Measurements from ENCODE around the gene SYT13. TPM values are rescaled to one million over a fixed set of nuclear protein-coding genes. Genes with fewer than 3 reads are reported as not detected.

Gene SYT13, protein sequence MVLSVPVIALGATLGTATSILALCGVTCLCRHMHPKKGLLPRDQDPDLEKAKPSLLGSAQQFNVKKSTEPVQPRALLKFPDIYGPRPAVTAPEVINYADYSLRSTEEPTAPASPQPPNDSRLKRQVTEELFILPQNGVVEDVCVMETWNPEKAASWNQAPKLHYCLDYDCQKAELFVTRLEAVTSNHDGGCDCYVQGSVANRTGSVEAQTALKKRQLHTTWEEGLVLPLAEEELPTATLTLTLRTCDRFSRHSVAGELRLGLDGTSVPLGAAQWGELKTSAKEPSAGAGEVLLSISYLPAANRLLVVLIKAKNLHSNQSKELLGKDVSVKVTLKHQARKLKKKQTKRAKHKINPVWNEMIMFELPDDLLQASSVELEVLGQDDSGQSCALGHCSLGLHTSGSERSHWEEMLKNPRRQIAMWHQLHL
- not detected for total RNA-seq
- not detected for polyA plus RNA-seq
- total RNA-seq, result 1.1 reads per million

- H3K4me1 Mint-ChIP-seq, result peaks cover 0 to 4% (median 0%) of the 10 kb centered on the region in 7 donors
These were observed at the start of gene SYT13 for GRCh38 chr11:45285930-45286632. Gene SYT13, minus strand, starts transcription at chr11:45286341. Its CDS starts 134 bp downstream, at chr11:45286207.

GRCh38 chr11:45335434-45335833 lies 49.3 kb upstream of the SYT13 start:
- intact Hi-C loops (cut with micrococcal nuclease), result loop anchor here in 1 of 2 donors (10.0 kb wide), 1 partner anchor 81 kb away; no protein-coding TSS in a partner anchor
- H3K9me3 Mint-ChIP-seq, result peaks cover 0 to 1% (median 0%) of the 10 kb centered on the region in 11 donors
- no peaks in the 10 kb centered on the region for H3K36me3 Mint-ChIP-seq
- peaks cover 0 to 6% of the 10 kb centered on the region in 2 donors for H3K4me1 ChIP-seq (ENCODE audit: control insufficient read depth in 2 of 2, insufficient read depth in 2 of 2, low read length in 2 of 2)
- no peak overlapping the region for H3K4me3 Mint-ChIP-seq
- POLR2A ChIA-PET, result no interaction called here
- H3K36me3 ChIP-seq (ENCODE audit: control insufficient read depth in 2 of 3, insufficient read depth in 3 of 3, low read length in 3 of 3), result no peaks in the 10 kb centered on the region
- H3K9me3 ChIP-seq (ENCODE audit: control insufficient read depth in 2 of 3, low read length in 3 of 3), result no peaks in the 10 kb centered on the region
- H3K27me3 ChIP-seq (ENCODE audit: control insufficient read depth in 2 of 2, insufficient read depth in 2 of 2, low read length in 2 of 2), result no peaks in the 10 kb centered on the region
- ATAC-seq (no peak), DNase-seq (no peak)
- peaks cover 9 to 13% (median 11%) of the 10 kb centered on the region in 7 donors for H3K4me1 Mint-ChIP-seq
- no peak overlapping the region for H3K27ac ChIP-seq (ENCODE audit: low read depth, low read length)
- H3K4me3 ChIP-seq (ENCODE audit: low read length), result no peak overlapping the region
- no peak overlapping the region for H3K27ac Mint-ChIP-seq
- CTCF ChIA-PET, result interaction anchor here (1.4 to 9.4 kb wide), 4 partner anchors 225 to 399 kb away, joined by 4 to 95 read pairs (median 4); no protein-coding TSS in a partner anchor
- peaks cover 3 to 12% (median 10%) of the 10 kb centered on the region in 5 donors for H3K27me3 Mint-ChIP-seq

More at GRCh38 chr11:45285930-45286632, at the start of gene SYT13:
- no peak for ATAC-seq
- H3K27me3 ChIP-seq (ENCODE audit: control insufficient read depth in 2 of 2, insufficient read depth in 2 of 2, low read length in 2 of 2), result peaks cover 0 to 4% of the 10 kb centered on the region in 2 donors
- CTCF ChIA-PET, result interaction anchor here (1.0 kb wide), 1 partner anchor 174 kb away, joined by 3 read pairs; no protein-coding TSS in a partner anchor
- Mint-ChIP-seq H3K9me3 (peaks cover 0 to 6% (median 0%) of the 10 kb centered on the region in 11 donors), H3K4me3 (peak within 1 kb of the TSS in 2 of 10 donors; percentile 49 to 52), H3K27ac (no peak within 1 kb of the TSS), H3K27me3 (peaks cover 68 to 85% (median 77%) of the 10 kb centered on the region in 5 donors), H3K36me3 (peaks cover 0 to 4% (median 0%) of the 10 kb centered on the region in 5 donors)
- H3K4me1 ChIP-seq (ENCODE audit: control insufficient read depth in 2 of 2, insufficient read depth in 2 of 2, low read length in 2 of 2), result no peaks in the 10 kb centered on the region
- no peak for DNase-seq
- H3K27ac ChIP-seq (ENCODE audit: low read depth, low read length), result no peak within 1 kb of the TSS
- H3K9me3 ChIP-seq (ENCODE audit: control insufficient read depth in 2 of 3, low read length in 3 of 3), result no peaks in the 10 kb centered on the region
- POLR2A ChIA-PET, result no interaction called here
- H3K36me3 ChIP-seq (ENCODE audit: control insufficient read depth in 2 of 3, insufficient read depth in 3 of 3, low read length in 3 of 3), result no peaks in the 10 kb centered on the region
- H3K4me3 ChIP-seq (ENCODE audit: low read length), result no peak within 1 kb of the TSS
- intact Hi-C loops (cut with micrococcal nuclease), result no loop called here

- peaks cover 4 to 8% (median 6%) of the 10 kb centered on the region in 7 donors for H3K4me1 Mint-ChIP-seq
- intact Hi-C loops (cut with micrococcal nuclease), result loop anchor here in 1 of 2 donors (5.0 to 10.0 kb wide), 2 partner anchors 80 to 398 kb away; no protein-coding TSS in a partner anchor
- CTCF ChIA-PET, result interaction anchor here (1.4 to 9.4 kb wide), 4 partner anchors 224 to 398 kb away, joined by 4 to 95 read pairs (median 4); no protein-coding TSS in a partner anchor
These were observed 48.7 kb upstream of the SYT13 start for GRCh38 chr11:45334836-45335235.

DNA sequence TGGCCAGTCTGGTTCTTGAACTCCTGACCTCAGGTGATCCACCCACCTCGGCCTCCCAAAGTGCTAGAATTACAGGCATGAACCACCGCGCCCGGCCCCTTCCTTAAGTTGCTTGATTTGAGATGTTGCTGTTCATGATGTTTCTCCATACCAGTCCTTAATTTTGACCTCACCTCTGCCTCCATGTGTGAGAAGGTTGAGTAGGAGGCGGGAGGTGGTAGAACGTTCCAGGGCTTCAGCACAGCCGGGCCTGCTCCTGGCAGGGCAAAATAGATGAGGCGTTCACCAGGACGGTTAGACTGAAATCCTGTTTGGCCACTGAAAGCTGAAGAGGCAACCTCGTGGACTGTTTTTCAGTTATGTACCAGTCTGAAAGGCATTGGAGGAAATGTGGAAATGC lies 48.3 kb upstream of the SYT13 start:
- Mint-ChIP-seq H3K27me3 (peaks cover 5 to 12% (median 10%) of the 10 kb centered on the region in 5 donors), H3K9me3 (peaks cover 0 to 1% (median 0%) of the 10 kb centered on the region in 11 donors), H3K4me1 (peaks cover 0 to 5% (median 2%) of the 10 kb centered on the region in 7 donors), H3K36me3 (no peaks in the 10 kb centered on the region), H3K27ac (no peak overlapping the region), H3K4me3 (no peak overlapping the region)
- ChIA-PET POLR2A (no interaction called here), CTCF (interaction anchor here (2.2 to 9.4 kb wide), 2 partner anchors 224 to 229 kb away, joined by 4 to 95 read pairs; no protein-coding TSS in a partner anchor)
- no peak overlapping the region for H3K4me3 ChIP-seq (ENCODE audit: low read length)
- intact Hi-C loops (cut with micrococcal nuclease), result loop anchor here in 1 of 2 donors (5.0 to 10.0 kb wide), 2 partner anchors 80 to 397 kb away; no protein-coding TSS in a partner anchor
- no peak overlapping the region for H3K27ac ChIP-seq (ENCODE audit: low read depth, low read length)
- no peaks in the 10 kb centered on the region for H3K4me1 ChIP-seq (ENCODE audit: control insufficient read depth in 2 of 2, insufficient read depth in 2 of 2, low read length in 2 of 2)
- no peak for ATAC-seq
- DNase-seq, result no peak
- H3K36me3 ChIP-seq (ENCODE audit: control insufficient read depth in 2 of 3, insufficient read depth in 3 of 3, low read length in 3 of 3), result no peaks in the 10 kb centered on the region
- no peaks in the 10 kb centered on the region for H3K9me3 ChIP-seq (ENCODE audit: control insufficient read depth in 2 of 3, low read length in 3 of 3)
- H3K27me3 ChIP-seq (ENCODE audit: control insufficient read depth in 2 of 2, insufficient read depth in 2 of 2, low read length in 2 of 2), result no peaks in the 10 kb centered on the region

More at GRCh38 chr11:45334836-45335235, 48.7 kb upstream of the SYT13 start:
- Histone ChIP-seq H3K4me1 (ENCODE audit: control insufficient read depth in 2 of 2, insufficient read depth in 2 of 2, low read length in 2 of 2) (peaks cover 0 to under 1% of the 10 kb centered on the region in 2 donors), H3K4me3 (ENCODE audit: low read length) (no peak overlapping the region), H3K27ac (ENCODE audit: low read depth, low read length) (no peak overlapping the region), H3K27me3 (ENCODE audit: control insufficient read depth in 2 of 2, insufficient read depth in 2 of 2, low read length in 2 of 2) (no peaks in the 10 kb centered on the region), H3K36me3 (ENCODE audit: control insufficient read depth in 2 of 3, insufficient read depth in 3 of 3, low read length in 3 of 3) (no peaks in the 10 kb centered on the region), H3K9me3 (ENCODE audit: control insufficient read depth in 2 of 3, low read length in 3 of 3) (no peaks in the 10 kb centered on the region)
- Mint-ChIP-seq H3K27ac (no peak overlapping the region), H3K36me3 (no peaks in the 10 kb centered on the region), H3K9me3 (peaks cover 0 to 1% (median 0%) of the 10 kb centered on the region in 11 donors), H3K4me3 (no peak overlapping the region), H3K27me3 (peaks cover 5 to 12% (median 10%) of the 10 kb centered on the region in 5 donors)
- POLR2A ChIA-PET, result no interaction called here
- DNase-seq (no peak), ATAC-seq (no peak)

- Mint-ChIP-seq H3K27me3 (peaks cover 10 to 16% (median 11%) of the 10 kb centered on the region in 5 donors), H3K27ac (no peak overlapping the region), H3K4me3 (no peak overlapping the region), H3K4me1 (peaks cover 0 to 5% (median 0%) of the 10 kb centered on the region in 7 donors), H3K9me3 (peaks cover 0 to 1% (median 0%) of the 10 kb centered on the region in 11 donors), H3K36me3 (no peaks in the 10 kb centered on the region)
- POLR2A ChIA-PET, result no interaction called here
- no peak for ATAC-seq
- Histone ChIP-seq H3K4me1 (ENCODE audit: control insufficient read depth in 2 of 2, insufficient read depth in 2 of 2, low read length in 2 of 2) (no peaks in the 10 kb centered on the region), H3K36me3 (ENCODE audit: control insufficient read depth in 2 of 3, insufficient read depth in 3 of 3, low read length in 3 of 3) (no peaks in the 10 kb centered on the region), H3K27me3 (ENCODE audit: control insufficient read depth in 2 of 2, insufficient read depth in 2 of 2, low read length in 2 of 2) (no peaks in the 10 kb centered on the region), H3K4me3 (ENCODE audit: low read length) (no peak overlapping the region), H3K9me3 (ENCODE audit: control insufficient read depth in 2 of 3, low read length in 3 of 3) (no peaks in the 10 kb centered on the region), H3K27ac (ENCODE audit: low read depth, low read length) (no peak overlapping the region)
- CTCF ChIA-PET, result interaction anchor here (0.6 to 9.4 kb wide), 7 partner anchors 218 to 397 kb away, joined by 3 to 95 read pairs (median 5); no protein-coding TSS in a partner anchor
- intact Hi-C loops (cut with micrococcal nuclease), result loop anchor here in 1 of 2 donors (5.0 to 10.0 kb wide), 2 partner anchors 78 to 396 kb away; no protein-coding TSS in a partner anchor
- DNase-seq, result no peak
These were observed 47.1 kb upstream of the SYT13 start for GRCh38 chr11:45333001-45333971.

Data from naive thymus-derived CD4-positive, alpha-beta T cell (primary cell).